Sigmoid colon (tissue), 7 donors: ENCODE data around the gene KCP. TPM values are rescaled to one million over a fixed set of nuclear protein-coding genes. Genes with fewer than 3 reads are reported as not detected.

Experiments
- DNase-seq: peaks from one replicate; pipeline ENCODE4 v3.0.0-alpha.2; 2019
- H3K27ac ChIP-seq, 4 donors: fragments of 200-600 bp; sonication (generic); one replicate each; pipeline ENCODE4 v1.5.1; 2016 to 2019; ENCODE audit warnings: mild to moderate bottlenecking in 1 of 4
- H3K27me3 ChIP-seq, 3 donors: fragments of 200-600 bp; sonication (generic); one replicate each; pipeline ENCODE4 v1.5.1; 2019; ENCODE audit warnings: mild to moderate bottlenecking in 1 of 3
- H3K36me3 ChIP-seq, 4 donors: fragments of 200-600 bp; sonication (generic); one replicate each; pipeline ENCODE4 v1.5.1; 2016 to 2019
- H3K4me1 ChIP-seq, 4 donors: fragments of 200-600 bp; sonication (generic); one replicate each; pipeline ENCODE4 v1.5.1; 2017 to 2019
- H3K4me3 ChIP-seq, 4 donors: fragments of 200-600 bp; sonication (generic); one replicate each; pipeline ENCODE4 v1.5.1; 2017 to 2019; ENCODE audit warnings: mild to moderate bottlenecking in 2 of 4, moderate library complexity in 1 of 4
- H3K9me3 ChIP-seq, 4 donors: fragments of 200-600 bp in 3 of 4; sonication (generic) in 3 of 4; one replicate each; pipeline versions ENCODE4 v1.5.1 to v1.6.1; 2013 to 2019
- CTCF ChIP-seq, 4 experiments: fragments of 450-650 bp in 3 of 4; fragments of 200-600 bp in 1 of 4; IDR thresholded peaks; one replicate each; pipeline ENCODE4 v1.5.1; 2016 to 2019; ENCODE audit warnings: antibody characterized with exemption in 4 of 4, mild to moderate bottlenecking in 3 of 4, moderate library complexity in 2 of 4
- EP300 ChIP-seq, 4 donors: sonication (generic); formaldehyde crosslinking; IDR thresholded peaks; one replicate each; pipeline ENCODE4 v1.6.1; 2017; ENCODE audit warnings: antibody characterized with exemption in 4 of 4
- POLR2A ChIP-seq, 2 donors: fragments of 450-650 bp; IDR thresholded peaks; one replicate each; pipeline ENCODE4 v1.6.1; 2016; ENCODE audit warnings: antibody characterized with exemption in 2 of 2, mild to moderate bottlenecking in 2 of 2, moderate library complexity in 2 of 2
- POLR2AphosphoS5 ChIP-seq, 4 donors: sonication (generic); formaldehyde crosslinking; IDR thresholded peaks; one replicate each; pipeline ENCODE4 v1.6.1; 2017; ENCODE audit warnings: antibody characterized with exemption in 4 of 4
- WGBS, 2 donors: extraction: QIAGEN DNeasy Blood & Tissue Kit; methylation state at CpG; one replicate each; pipeline ENCODE4 v1.1.7; 2013; 5-methylcytosine and 5-hydroxymethylcytosine counted together
- intact Hi-C: fragments of 100-400 bp; cut with DNase I; formaldehyde crosslinking; loops from one replicate; pipeline ENCODE4 v1.15.1; 2023
- polyA plus RNA-seq, 3 donors: library from polyadenylated mRNA; stranded (reverse); fragments of 200-250 nt; gene quantifications; one replicate each; pipeline ENCODE4 v1.2.3, GENCODE V29; 2013
- total RNA-seq, 4 donors: library from RNA; depleted of rRNA; stranded (reverse); fragments of >200 nt; gene quantifications; one replicate each; pipeline ENCODE4 v1.1.0, GENCODE V29; 2016
- donor health status: healthy with polysubstance abuse.
- donor health status: Bipolar disorder and iron deficiency.
- donor health status: healthy.

The KCP gene
- total and polyA plus RNA-seq, 7 donors: 0.14 to 0.42 (median 0.32) TPM; not detected in 3

GRCh38 chr7:128876978-128877755 is 33.3 kb downstream of the KCP start:
- WGBS, 2 donors: 94 to 95% methylated on average over 32 of the region's 32 CpGs
- intact Hi-C loops: no loop called here

GRCh38 chr7:128876586-128876977 is 33.9 kb downstream of the KCP start:
- no peaks in the 10 kb centered on the region for H3K36me3 ChIP-seq
- H3K4me3 ChIP-seq: no peak overlapping the region
- no peaks in the 10 kb centered on the region for H3K9me3 ChIP-seq
- TF ChIP-seq POLR2AphosphoS5 (IDR thresholded peaks at IDR 0.05) (no peak), EP300 (IDR thresholded peaks at IDR 0.05) (no peak)
- H3K4me1 ChIP-seq: peaks cover 0 to 9% (median 3%) of the 10 kb centered on the region in 4 donors
- intact Hi-C loops: no loop called here
- no peaks in the 10 kb centered on the region for H3K27me3 ChIP-seq
- H3K27ac ChIP-seq: no peak overlapping the region
- 19 to 69% methylated on average over 5 of the region's 5 CpGs for WGBS, 2 donors
- DNase-seq: peak; percentile 52

More at GRCh38 chr7:128876978-128877755, 33.3 kb downstream of the KCP start:
- no peak overlapping the region for H3K27ac ChIP-seq
- H3K36me3 ChIP-seq: no peaks in the 10 kb centered on the region
- peak; percentile 61 for DNase-seq
- H3K9me3 ChIP-seq: no peaks in the 10 kb centered on the region
- no peaks in the 10 kb centered on the region for H3K27me3 ChIP-seq
- no peak for TF ChIP-seq POLR2AphosphoS5 (IDR thresholded peaks at IDR 0.05)
- no peak for TF ChIP-seq CTCF (IDR thresholded peaks at IDR 0.05)
- no peak for TF ChIP-seq POLR2A (IDR thresholded peaks at IDR 0.05)
- no peak for TF ChIP-seq EP300 (IDR thresholded peaks at IDR 0.05)
- H3K4me1 ChIP-seq: peaks cover 0 to 9% (median 3%) of the 10 kb centered on the region in 4 donors
- no peak overlapping the region for H3K4me3 ChIP-seq

GRCh38 chr7:128876127-128876526 is 34.4 kb downstream of the KCP start:
- Histone ChIP-seq H3K36me3 (no peaks in the 10 kb centered on the region), H3K27ac (no peak overlapping the region), H3K9me3 (no peaks in the 10 kb centered on the region), H3K4me3 (no peak overlapping the region), H3K4me1 (peaks cover 0 to 9% (median 3%) of the 10 kb centered on the region in 4 donors), H3K27me3 (no peaks in the 10 kb centered on the region)
- peak; percentile 6 for DNase-seq
- WGBS, 2 donors: 15 to 58% methylated on average over 3 of the region's 3 CpGs
- TF ChIP-seq EP300 (IDR thresholded peaks at IDR 0.05): no peak
- no peak for TF ChIP-seq POLR2A (IDR thresholded peaks at IDR 0.05)
- TF ChIP-seq CTCF (IDR thresholded peaks at IDR 0.05): no peak
- no peak for TF ChIP-seq POLR2AphosphoS5 (IDR thresholded peaks at IDR 0.05)
- intact Hi-C loops: no loop called here

GRCh38 chr7:128875523-128875948 is 35.0 kb downstream of the KCP start:
- Histone ChIP-seq H3K9me3 (no peaks in the 10 kb centered on the region), H3K36me3 (no peaks in the 10 kb centered on the region), H3K4me1 (peaks cover 0 to 9% (median 3%) of the 10 kb centered on the region in 4 donors), H3K27me3 (no peaks in the 10 kb centered on the region), H3K4me3 (no peak overlapping the region), H3K27ac (no peak overlapping the region)
- intact Hi-C loops: no loop called here
- DNase-seq: peak; percentile 52
- WGBS, 2 donors: 86 to 88% methylated on average over 8 of the region's 8 CpGs
- TF ChIP-seq POLR2AphosphoS5 (IDR thresholded peaks at IDR 0.05) (no peak), CTCF (IDR thresholded peaks at IDR 0.05) (no peak), EP300 (IDR thresholded peaks at IDR 0.05) (no peak), POLR2A (IDR thresholded peaks at IDR 0.05) (no peak)

- intact Hi-C loops: no loop called here
- peaks cover 0 to 11% (median 9%) of the 10 kb centered on the region in 4 donors for H3K4me1 ChIP-seq
- no peak overlapping the region for H3K4me3 ChIP-seq
- H3K27me3 ChIP-seq: no peaks in the 10 kb centered on the region
- no peak for DNase-seq
- no peaks in the 10 kb centered on the region for H3K9me3 ChIP-seq
- no peaks in the 10 kb centered on the region for H3K36me3 ChIP-seq
- no peak overlapping the region for H3K27ac ChIP-seq
- WGBS, 2 donors: 26 to 70% methylated on average over 22 of the region's 22 CpGs
- TF ChIP-seq CTCF (IDR thresholded peaks at IDR 0.05) (no peak), EP300 (IDR thresholded peaks at IDR 0.05) (no peak), POLR2AphosphoS5 (IDR thresholded peaks at IDR 0.05) (no peak), POLR2A (IDR thresholded peaks at IDR 0.05) (no peak)
Measured at GRCh38 chr7:128874140-128875031, 36.1 kb downstream of the KCP start.
